ENCODE results near the gene RXRG.

GRCh38 chr1:165484532-165484931, 39.6 kb upstream of the RXRG start:
- TF ChIP-seq CTCF (IDR thresholded peaks at IDR 0.05; ENCODE audit: low read depth, low read length, poor library complexity, severe bottlenecking), result no peak
- TF ChIP-seq EZH2phosphoT487 (IDR thresholded peaks at IDR 0.05; ENCODE audit: borderline replicate concordance, low read length), result no peak
